Small intestine (tissue), 7 donors: ENCODE results near the gene CDC73. TPM values are rescaled to one million over a fixed set of nuclear protein-coding genes. Genes with fewer than 3 reads are reported as not detected.
A peak's percentile ranks its signal among the peaks of the same experiment; 100 is the strongest.

Source experiments
- DNase-seq, 2 donors: peaks; one replicate each; pipeline versions ENCODE4 v3.0.0 to v3.0.0-alpha.2; 2013
- FAIRE-seq: peaks from 2 replicates; lab custom pipeline; 2012; peaks lifted over from hg19 to GRCh38; lab: Jason Lieb, UNC
- H3K27ac ChIP-seq, 3 donors: one replicate each; pipeline ENCODE4 v1.5.1; 2013; ENCODE audit warnings: low read length in 2 of 3, mild to moderate bottlenecking in 2 of 3, control low read depth in 1 of 3, inconsistent platforms in 1 of 3, low read depth in 1 of 3, moderate library complexity in 1 of 3
- H3K27me3 ChIP-seq, 3 donors: one replicate each; pipeline ENCODE4 v1.6.1; 2013; ENCODE audit warnings: low read length in 3 of 3, inconsistent platforms in 1 of 3; ENCODE audit not compliant: control insufficient read depth in 3 of 3, insufficient read depth in 3 of 3
- H3K36me3 ChIP-seq, 3 donors: one replicate each; pipeline ENCODE4 v1.6.1; 2013; ENCODE audit warnings: low read length in 3 of 3, inconsistent platforms in 1 of 3, low read depth in 1 of 3, mild to moderate bottlenecking in 1 of 3, moderate library complexity in 1 of 3; ENCODE audit not compliant: control insufficient read depth in 3 of 3, insufficient read depth in 2 of 3
- H3K4me1 ChIP-seq, 3 donors: one replicate each; pipeline ENCODE4 v1.6.1; 2013; ENCODE audit warnings: low read length in 2 of 3, inconsistent platforms in 1 of 3, low read depth in 1 of 3, mild to moderate bottlenecking in 1 of 3, moderate library complexity in 1 of 3; ENCODE audit not compliant: control insufficient read depth in 3 of 3, insufficient read depth in 2 of 3
- H3K4me3 ChIP-seq, 3 donors: one replicate each; pipeline ENCODE4 v1.5.1; 2013; ENCODE audit warnings: low read length in 3 of 3, control low read depth in 1 of 3, inconsistent platforms in 1 of 3, low read depth in 1 of 3, mild to moderate bottlenecking in 1 of 3, moderate library complexity in 1 of 3
- H3K9me3 ChIP-seq, 2 donors: one replicate each; pipeline ENCODE4 v1.6.1; 2013; ENCODE audit warnings: low read depth in 1 of 2, low read length in 1 of 2; ENCODE audit not compliant: control insufficient read depth in 2 of 2, insufficient read depth in 1 of 2
- WGBS, 3 donors: extraction: QIAGEN DNeasy Blood & Tissue Kit; methylation state at CpG; one replicate each; pipeline ENCODE4 v1.1.7; 2013; 5-methylcytosine and 5-hydroxymethylcytosine counted together
- polyA plus RNA-seq, 4 donors: library from polyadenylated mRNA; stranded (reverse) in 3 of 4; unstranded in 1 of 4; fragments of 200-250 nt in 3 of 4; fragments of 120-200 nt in 1 of 4; gene quantifications; one replicate each; pipeline versions ENCODE4 v1.2.1 to v1.2.3, GENCODE V29; 2013
- donor health status: healthy with polysubstance abuse.
- donor health status: control.
- donor health status: control.
- donor health status: Bipolar disorder and iron deficiency.
- donor health status: healthy.

CDC73 gene
- polyA plus RNA-seq, 4 donors, result 7.6 to 23.2 (median 13.2) TPM

DNA sequence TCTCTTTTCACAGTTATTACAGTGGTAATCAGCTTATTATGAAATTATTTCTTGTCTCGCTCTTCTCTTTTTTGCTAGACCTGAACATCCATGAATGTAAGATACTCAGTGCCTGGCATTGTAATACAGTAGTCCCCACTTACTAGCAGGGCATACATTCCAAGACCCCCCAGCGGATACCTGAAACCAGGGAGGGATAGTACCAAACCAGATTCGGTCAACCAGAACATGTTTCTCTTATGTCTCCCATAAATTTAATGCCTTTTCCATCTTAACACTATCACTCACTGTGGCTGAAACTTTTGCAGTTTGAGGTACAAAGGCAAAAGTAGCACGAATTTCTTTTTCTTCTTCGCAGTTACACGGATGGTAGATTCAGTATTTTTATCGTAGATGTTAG lies 89.2 kb downstream of the CDC73 start:
- Histone ChIP-seq H3K4me1 (peaks cover 0 to 11% (median 0%) of the 10 kb centered on the region in 3 donors), H3K27ac (peak overlapping the region in 1 of 3 donors; percentile 54), H3K27me3 (no peaks in the 10 kb centered on the region), H3K4me3 (no peak overlapping the region), H3K36me3 (peaks cover 2 to 8% (median 4%) of the 10 kb centered on the region in 3 donors), H3K9me3 (peaks cover 0 to 12% of the 10 kb centered on the region in 2 donors)
- FAIRE-seq, result no peak
- no peak for DNase-seq
- WGBS, 3 donors, result 95 to 99% (median 97%) methylated on average over 7 of the region's 7 CpGs

GRCh38 chr1:193211539-193211938 lies 89.7 kb downstream of the CDC73 start:
- peaks cover 0 to 11% (median 0%) of the 10 kb centered on the region in 3 donors for H3K4me1 ChIP-seq
- H3K9me3 ChIP-seq, result peaks cover 0 to 12% of the 10 kb centered on the region in 2 donors
- whole genome bisulfite sequencing, 3 donors, result 45 to 60% (median 47%) methylated on average over 1 of the region's 1 CpG
- no peak overlapping the region for H3K4me3 ChIP-seq
- peaks cover 2 to 9% (median 4%) of the 10 kb centered on the region in 3 donors for H3K36me3 ChIP-seq
- no peaks in the 10 kb centered on the region for H3K27me3 ChIP-seq
- FAIRE-seq (no peak), DNase-seq (peak; percentile 31 to 67)
- H3K27ac ChIP-seq, result peak overlapping the region in 1 of 3 donors; percentile 54

DNA sequence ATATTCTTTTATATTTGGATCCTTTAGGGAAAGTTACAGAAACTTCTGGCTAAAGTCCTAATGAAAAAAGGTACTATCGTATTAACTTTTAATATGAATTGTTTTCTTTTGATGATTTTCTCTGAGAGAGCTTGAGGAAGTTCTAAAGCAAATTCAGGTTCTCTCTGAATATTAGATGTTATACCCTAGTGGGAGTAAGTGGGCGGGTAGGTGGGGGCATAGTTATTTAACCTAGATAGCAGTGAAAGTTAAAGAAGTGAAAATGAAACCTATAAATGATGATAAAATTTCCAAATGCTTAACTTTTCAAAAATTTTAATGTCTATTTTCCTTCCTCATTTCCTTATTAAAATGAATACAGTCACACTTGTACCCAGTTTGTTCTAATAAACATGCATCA lies 90.8 kb downstream of the CDC73 start:
- peaks cover 2 to 13% (median 5%) of the 10 kb centered on the region in 3 donors for H3K36me3 ChIP-seq
- 87 to 98% (median 93%) methylated on average over 2 of the region's 2 CpGs for WGBS, 3 donors
- H3K4me1 ChIP-seq, result peaks cover 0 to 11% (median 0%) of the 10 kb centered on the region in 3 donors
- DNase-seq, result no peak
- peaks cover 0 to 4% of the 10 kb centered on the region in 2 donors for H3K9me3 ChIP-seq
- H3K4me3 ChIP-seq, result no peak overlapping the region
- H3K27ac ChIP-seq, result peak overlapping the region in 1 of 3 donors; percentile 54
- no peaks in the 10 kb centered on the region for H3K27me3 ChIP-seq
- no peak for FAIRE-seq

GRCh38 chr1:193213998-193214397 lies 92.2 kb downstream of the CDC73 start:
- FAIRE-seq (no peak), DNase-seq (no peak)
- Histone ChIP-seq H3K27me3 (no peaks in the 10 kb centered on the region), H3K36me3 (peaks cover 2 to 14% (median 7%) of the 10 kb centered on the region in 3 donors), H3K9me3 (peaks cover 0 to 4% of the 10 kb centered on the region in 2 donors), H3K4me3 (no peak overlapping the region), H3K27ac (no peak overlapping the region), H3K4me1 (peaks cover 0 to 11% (median 0%) of the 10 kb centered on the region in 3 donors)
- 94 to 98% (median 96%) methylated on average over 4 of the region's 4 CpGs for WGBS, 3 donors

DNA sequence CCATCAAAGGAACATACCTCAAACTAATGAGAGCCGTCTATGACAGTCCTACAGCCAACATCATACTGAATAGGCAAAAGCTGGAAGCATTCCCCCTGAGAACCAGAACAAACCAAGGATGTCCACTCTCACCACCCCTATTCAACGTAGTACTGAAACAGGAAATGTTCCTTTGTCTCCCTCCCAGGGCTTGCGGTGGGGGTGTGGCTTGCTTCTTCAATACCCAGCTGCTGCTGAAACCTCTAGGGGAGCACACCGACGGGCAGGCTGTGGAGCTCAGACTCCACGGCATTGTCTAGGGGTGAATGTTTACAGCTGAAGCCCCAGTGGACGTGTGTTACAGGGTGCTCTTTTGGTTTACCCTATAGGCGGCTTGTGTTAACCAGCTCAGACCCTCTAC lies 95.1 kb downstream of the CDC73 start:
- 84 to 95% (median 92%) methylated on average over 8 of the region's 8 CpGs for WGBS, 3 donors
- peaks cover 2 to 14% (median 7%) of the 10 kb centered on the region in 3 donors for H3K36me3 ChIP-seq
- DNase-seq (no peak), FAIRE-seq (no peak)
- peaks cover 0 to 4% of the 10 kb centered on the region in 2 donors for H3K9me3 ChIP-seq
- no peaks in the 10 kb centered on the region for H3K27me3 ChIP-seq
- no peak overlapping the region for H3K27ac ChIP-seq
- H3K4me1 ChIP-seq, result peaks cover 0 to 4% (median 0%) of the 10 kb centered on the region in 3 donors
- H3K4me3 ChIP-seq, result no peak overlapping the region

GRCh38 chr1:193219391-193219790 lies 97.6 kb downstream of the CDC73 start:
- no peak for DNase-seq
- Histone ChIP-seq H3K27me3 (no peaks in the 10 kb centered on the region), H3K36me3 (peaks cover 0 to 14% (median 4%) of the 10 kb centered on the region in 3 donors), H3K4me1 (peaks cover 0 to 2% (median 2%) of the 10 kb centered on the region in 3 donors), H3K9me3 (peaks cover 0 to 4% of the 10 kb centered on the region in 2 donors), H3K27ac (no peak overlapping the region), H3K4me3 (no peak overlapping the region)
- 97 to 99% (median 98%) methylated on average over 4 of the region's 4 CpGs for WGBS, 3 donors
- no peak for FAIRE-seq

DNA sequence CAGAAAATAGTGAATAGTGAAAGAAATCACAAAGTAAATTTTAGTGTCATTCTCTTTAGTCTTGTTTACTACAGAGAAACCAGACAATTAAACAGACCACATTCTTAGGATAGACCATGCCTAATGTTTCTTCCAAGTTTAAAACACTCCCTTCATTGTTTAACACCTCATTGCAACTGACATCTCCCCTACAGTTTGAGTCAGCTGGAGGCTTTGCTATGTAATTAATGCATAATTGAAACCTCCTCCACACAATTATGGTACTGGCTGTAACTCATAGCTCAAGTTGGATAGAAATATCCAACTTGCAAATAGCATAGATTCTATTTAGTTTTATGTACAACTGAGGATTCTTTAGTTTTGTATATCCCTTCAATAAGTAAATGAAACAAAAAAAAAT lies 99.8 kb downstream of the CDC73 start:
- Histone ChIP-seq H3K36me3 (peaks cover 0 to 9% (median 2%) of the 10 kb centered on the region in 3 donors), H3K27ac (no peak overlapping the region)
- no peak for FAIRE-seq

GRCh38 chr1:193222056-193222615 lies 100.3 kb downstream of the CDC73 start:
- Histone ChIP-seq H3K36me3 (peaks cover 0 to 6% (median 2%) of the 10 kb centered on the region in 3 donors), H3K4me1 (peaks cover 0 to 2% (median 2%) of the 10 kb centered on the region in 3 donors), H3K27me3 (no peaks in the 10 kb centered on the region), H3K4me3 (no peak overlapping the region), H3K9me3 (peaks cover 0 to 3% of the 10 kb centered on the region in 2 donors), H3K27ac (no peak overlapping the region)
- FAIRE-seq (no peak), DNase-seq (no peak)
- WGBS, 3 donors, result 79 to 93% (median 89%) methylated on average over 8 of the region's 8 CpGs

More for the DNA sequence above, 99.8 kb downstream of the CDC73 start:
- no peak for DNase-seq
- H3K9me3 ChIP-seq, result peaks cover 0 to 3% of the 10 kb centered on the region in 2 donors
- H3K4me1 ChIP-seq, result peaks cover 0 to 2% (median 2%) of the 10 kb centered on the region in 3 donors
- no peaks in the 10 kb centered on the region for H3K27me3 ChIP-seq
- no peak overlapping the region for H3K4me3 ChIP-seq
